KMS-11 (cell line): ENCODE results near the gene HHAT.

Source experiments
- H2AFZ ChIP-seq: fragments of 200-600 bp; sonication (generic); 2 replicates; pipeline ENCODE4 v1.6.1; 2016; ENCODE audit warnings: antibody characterized with exemption, mixed run types, low read depth
- H3K27ac ChIP-seq: fragments of 200-600 bp; sonication (generic); 2 replicates; pipeline ENCODE4 v1.6.1; 2016; ENCODE audit warnings: mild to moderate bottlenecking, mixed run types
- H3K27me3 ChIP-seq: fragments of 200-600 bp; sonication (generic); 2 replicates; pipeline ENCODE4 v1.6.1; 2017; ENCODE audit warnings: mild to moderate bottlenecking, low read depth, mixed run types, moderate library complexity; ENCODE audit not compliant: insufficient read depth
- H3K36me3 ChIP-seq: fragments of 200-600 bp; sonication (generic); 2 replicates; pipeline ENCODE4 v1.6.1; 2017; ENCODE audit warnings: mild to moderate bottlenecking, mixed run types; ENCODE audit not compliant: insufficient read depth
- H3K4me1 ChIP-seq: fragments of 200-600 bp; sonication (generic); 2 replicates; pipeline ENCODE4 v1.6.1; 2016; ENCODE audit warnings: mild to moderate bottlenecking, low read depth, mixed run types; ENCODE audit not compliant: poor library complexity, severe bottlenecking
- H3K4me2 ChIP-seq: fragments of 200-600 bp; sonication (generic); 2 replicates; pipeline ENCODE4 v1.7.0; 2016; ENCODE audit warnings: mild to moderate bottlenecking, mixed run types
- H3K4me3 ChIP-seq: fragments of 200-600 bp; sonication (generic); IDR thresholded peaks from 2 replicates; pipeline ENCODE4 v1.6.1; 2017; ENCODE audit warnings: low read depth, low read length, mixed read lengths; ENCODE audit not compliant: insufficient read depth
- H3K79me2 ChIP-seq: fragments of 200-600 bp; sonication (generic); 2 replicates; pipeline ENCODE4 v1.6.1; 2016; ENCODE audit warnings: low read depth, mixed run types; ENCODE audit not compliant: insufficient read depth
- H3K9ac ChIP-seq: fragments of 200-600 bp; sonication (generic); 2 replicates; pipeline ENCODE4 v1.6.1; 2016; ENCODE audit warnings: mild to moderate bottlenecking, mixed run types
- H4K20me1 ChIP-seq: fragments of 200-600 bp; sonication (generic); 2 replicates; pipeline ENCODE4 v1.6.1; 2016; ENCODE audit warnings: mild to moderate bottlenecking, mixed run types; ENCODE audit not compliant: insufficient read depth
- CTCF ChIP-seq: fragments of 200-600 bp; sonication (generic); conservative IDR thresholded peaks from 2 replicates; pipeline ENCODE4 v1.6.1; 2017; ENCODE audit warnings: low read depth, mild to moderate bottlenecking, antibody characterized with exemption, low read length, moderate library complexity, mixed read lengths

Gene HHAT

GRCh38 chr1:210633140-210633539, 304.4 kb downstream of the HHAT start:
- Histone ChIP-seq H3K79me2 (no peaks in the 10 kb centered on the region), H3K4me2 (no peak overlapping the region), H3K4me3 (no peak overlapping the region), H3K27me3 (no peaks in the 10 kb centered on the region), H4K20me1 (no peaks in the 10 kb centered on the region), H2AFZ (no peak overlapping the region), H3K4me1 (no peaks in the 10 kb centered on the region), H3K27ac (no peak overlapping the region), H3K9ac (no peak overlapping the region), H3K36me3 (no peaks in the 10 kb centered on the region)
- no peak for TF ChIP-seq CTCF

DNA sequence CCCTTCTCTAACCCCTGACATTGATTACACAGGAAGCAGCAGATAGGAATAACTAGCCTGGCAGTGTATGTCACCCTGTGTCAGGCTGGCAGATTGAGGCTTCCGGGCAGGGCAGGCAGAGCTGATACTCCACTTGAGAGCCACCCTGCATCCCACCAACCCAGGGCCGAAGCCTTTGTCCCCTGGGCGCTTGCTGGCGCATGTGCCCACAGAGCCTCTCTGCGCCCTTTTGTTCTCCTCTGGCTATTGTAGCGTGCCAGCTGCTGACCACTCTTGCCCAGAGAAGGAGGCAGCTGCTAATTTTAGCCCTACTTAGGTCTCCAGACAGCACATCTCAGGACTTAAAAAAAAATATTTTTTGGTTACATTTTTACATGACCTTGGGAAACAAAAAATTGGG, 304.9 kb downstream of the HHAT start:
- Histone ChIP-seq H3K9ac (no peak overlapping the region), H3K4me3 (no peak overlapping the region), H3K27ac (no peak overlapping the region), H3K36me3 (no peaks in the 10 kb centered on the region), H2AFZ (no peak overlapping the region), H3K4me1 (no peaks in the 10 kb centered on the region), H3K4me2 (no peak overlapping the region), H3K27me3 (no peaks in the 10 kb centered on the region), H3K79me2 (no peaks in the 10 kb centered on the region), H4K20me1 (no peaks in the 10 kb centered on the region)
- TF ChIP-seq CTCF: no peak

DNA sequence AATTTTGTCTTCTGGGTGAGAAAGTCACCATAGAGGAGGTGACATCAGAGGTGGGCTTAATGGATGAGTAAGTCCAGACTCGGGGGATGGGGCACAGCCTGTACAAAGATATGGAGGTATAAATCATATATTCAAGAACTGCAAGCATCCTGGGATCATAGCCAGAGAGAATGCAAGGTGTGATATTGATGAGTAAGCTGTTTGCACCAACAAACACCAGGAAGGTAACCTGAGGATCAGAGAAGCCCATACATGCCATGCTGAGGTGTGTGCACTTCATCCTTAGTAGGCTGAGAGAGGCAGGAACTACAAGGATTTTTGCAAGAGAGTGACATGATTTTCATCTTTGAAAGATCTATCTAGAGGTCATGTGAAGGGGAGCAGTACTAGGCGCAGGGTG, 306.4 kb downstream of the HHAT start:
- Histone ChIP-seq H3K4me1 (no peaks in the 10 kb centered on the region), H3K36me3 (no peaks in the 10 kb centered on the region), H3K79me2 (no peaks in the 10 kb centered on the region), H3K4me3 (no peak overlapping the region), H3K4me2 (no peak overlapping the region), H3K9ac (no peak overlapping the region), H3K27ac (no peak overlapping the region), H2AFZ (no peak overlapping the region), H3K27me3 (no peaks in the 10 kb centered on the region), H4K20me1 (no peaks in the 10 kb centered on the region)
- TF ChIP-seq CTCF: no peak

GRCh38 chr1:210641582-210641981, 312.9 kb downstream of the HHAT start:
- Histone ChIP-seq H3K9ac (no peak overlapping the region), H3K27ac (no peak overlapping the region), H3K27me3 (no peaks in the 10 kb centered on the region), H3K79me2 (no peaks in the 10 kb centered on the region), H3K4me2 (no peak overlapping the region), H3K4me1 (peaks cover 13% of the 10 kb centered on the region), H4K20me1 (no peaks in the 10 kb centered on the region), H2AFZ (no peak overlapping the region), H3K4me3 (no peak overlapping the region), H3K36me3 (no peaks in the 10 kb centered on the region)
- no peak for TF ChIP-seq CTCF
